Measurements from ENCODE around the gene ZNF10.

ZNF10 gene

DNA sequence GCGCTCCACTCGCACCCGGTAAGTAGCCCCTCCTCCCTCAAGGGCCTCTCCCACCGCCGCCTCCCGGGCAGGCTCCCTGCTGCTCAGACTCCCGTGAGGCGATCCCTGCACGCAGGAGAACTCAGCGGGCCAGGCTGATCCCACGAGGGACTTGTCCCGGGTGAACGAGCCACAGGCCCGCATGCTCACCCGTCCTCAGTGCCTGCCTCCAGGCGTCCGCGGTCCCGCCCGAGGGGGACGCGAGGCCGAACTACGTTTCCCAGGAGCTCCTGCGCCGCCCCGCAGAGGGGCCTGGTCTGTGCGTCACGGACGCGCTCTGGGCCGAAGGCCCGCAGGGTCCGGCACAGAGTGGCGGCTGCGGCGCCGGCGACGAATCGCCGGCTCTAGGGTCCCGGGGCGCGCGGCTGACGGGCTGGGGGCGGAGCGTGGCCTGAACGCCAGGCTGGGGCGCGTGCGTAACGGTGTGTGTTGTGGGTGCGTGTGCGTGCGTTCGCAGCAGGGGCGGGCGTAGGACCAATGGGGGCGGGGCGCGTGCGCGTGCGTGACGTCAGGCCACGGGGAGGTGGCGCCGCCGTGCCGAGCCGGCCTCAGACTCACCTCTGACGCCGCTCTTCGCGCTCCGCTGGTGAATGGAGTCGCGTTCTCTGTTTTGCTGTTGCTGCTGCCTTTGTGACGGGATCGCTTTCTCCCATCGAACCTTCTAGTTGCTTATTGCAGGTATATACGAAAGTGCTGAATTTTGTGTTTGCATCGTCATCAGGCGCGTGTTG is at the start of gene ZNF10, which contains the start of gene ZNF891:
Gene ZNF10 (plus strand): TSS at position 590 of the 770 bp plus-strand sequence. CDS start 13,866 bp downstream, outside the sequence.
Gene ZNF891 (minus strand): TSS at position 237 of the 770 bp plus-strand sequence. CDS start 8,356 bp downstream, outside the sequence.
- DNase-seq, result peak; percentile 36

DNA sequence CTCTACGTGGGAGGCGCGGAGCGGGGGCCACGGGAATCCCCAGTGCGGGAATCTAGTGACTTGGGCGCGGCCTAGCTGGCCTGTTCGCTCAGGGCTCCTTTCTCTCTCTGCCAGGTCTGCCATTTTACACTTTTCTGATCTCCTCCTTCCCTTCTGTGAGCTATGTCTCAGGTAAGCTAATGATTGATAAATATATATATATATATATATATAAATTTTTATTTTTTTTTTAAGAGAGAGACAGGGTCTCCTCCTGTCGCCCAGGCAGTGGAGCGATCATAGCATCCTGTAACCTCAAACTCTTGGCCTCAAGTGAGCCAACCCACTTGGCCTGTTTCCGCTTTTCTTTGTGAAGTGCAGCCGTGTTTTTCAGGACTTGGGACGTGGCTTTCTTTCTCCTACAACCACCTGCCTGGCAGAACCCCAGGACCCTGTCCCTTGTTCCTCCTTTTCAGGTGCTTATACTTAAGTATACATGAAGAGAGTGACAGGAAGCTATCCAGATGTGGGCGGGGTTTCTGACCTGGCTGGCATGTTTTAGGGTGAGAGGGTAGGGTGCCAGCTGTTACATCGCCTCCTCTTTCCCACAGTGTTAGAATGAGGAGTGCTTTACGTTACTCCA is 49.2 kb upstream of the ZNF10 start:
- DNase-seq, result no peak

DNA sequence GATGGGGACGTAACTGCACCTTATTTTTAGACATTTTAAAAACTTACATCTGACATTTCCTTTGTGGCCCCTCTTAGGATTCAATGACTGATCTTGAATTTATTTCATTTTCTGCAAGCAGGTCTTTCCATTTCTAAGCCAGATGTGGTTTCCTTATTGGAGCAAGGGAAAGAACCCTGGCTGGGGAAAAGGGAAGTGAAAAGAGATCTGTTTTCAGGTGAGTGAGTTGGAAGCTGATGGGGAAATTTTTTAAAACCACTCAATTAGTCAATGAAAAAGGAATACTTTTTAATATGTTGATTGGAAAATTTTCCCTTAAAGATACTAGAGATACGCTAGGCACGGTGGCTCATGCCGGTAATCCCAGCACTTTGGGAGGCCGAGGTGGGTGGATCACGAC is 47.1 kb upstream of the ZNF10 start:
- DNase-seq, result no peak

DNA sequence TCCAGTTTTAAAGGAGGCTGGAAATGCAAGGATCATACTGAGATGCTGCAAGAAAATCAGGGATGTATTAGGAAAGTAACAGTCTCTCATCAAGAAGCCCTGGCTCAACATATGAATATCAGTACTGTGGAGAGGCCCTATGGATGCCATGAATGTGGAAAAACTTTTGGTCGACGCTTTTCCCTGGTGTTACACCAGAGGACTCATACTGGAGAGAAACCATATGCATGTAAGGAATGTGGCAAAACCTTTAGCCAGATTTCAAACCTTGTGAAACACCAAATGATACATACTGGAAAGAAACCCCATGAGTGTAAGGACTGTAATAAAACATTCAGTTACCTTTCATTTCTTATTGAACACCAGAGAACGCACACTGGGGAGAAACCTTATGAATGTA is 24.8 kb upstream of the ZNF10 start:
- no peak for DNase-seq

DNA sequence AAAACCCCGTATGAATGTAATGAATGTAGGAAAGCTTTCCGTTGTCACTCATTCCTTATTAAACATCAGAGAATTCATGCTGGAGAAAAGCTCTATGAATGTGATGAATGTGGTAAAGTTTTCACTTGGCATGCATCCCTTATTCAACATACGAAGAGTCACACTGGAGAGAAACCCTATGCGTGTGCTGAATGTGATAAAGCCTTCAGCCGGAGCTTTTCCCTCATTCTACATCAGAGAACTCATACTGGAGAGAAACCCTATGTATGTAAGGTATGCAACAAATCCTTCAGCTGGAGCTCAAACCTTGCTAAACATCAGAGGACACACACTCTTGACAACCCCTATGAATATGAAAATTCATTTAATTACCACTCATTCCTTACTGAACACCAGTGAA is 24.2 kb upstream of the ZNF10 start:
- no peak for DNase-seq

DNA sequence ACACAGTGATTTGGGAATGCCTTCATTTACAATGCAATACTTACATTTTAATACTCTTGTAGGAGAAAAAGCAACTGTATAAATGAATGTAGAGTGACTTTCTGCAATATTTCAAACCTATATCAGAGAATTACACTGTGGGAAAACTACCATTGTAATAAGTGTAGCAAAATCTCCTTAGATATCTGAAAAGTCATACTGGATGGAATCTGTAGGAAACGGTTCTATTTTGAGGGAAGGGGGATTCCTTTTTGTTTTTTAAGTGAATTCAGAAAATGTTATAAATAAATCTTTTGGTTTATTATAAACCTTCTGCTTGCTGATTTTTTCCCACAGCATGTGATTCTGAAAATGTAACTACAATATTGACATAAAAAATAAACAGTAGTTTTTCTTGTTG is 23.3 kb upstream of the ZNF10 start:
- DNase-seq, result no peak

DNA sequence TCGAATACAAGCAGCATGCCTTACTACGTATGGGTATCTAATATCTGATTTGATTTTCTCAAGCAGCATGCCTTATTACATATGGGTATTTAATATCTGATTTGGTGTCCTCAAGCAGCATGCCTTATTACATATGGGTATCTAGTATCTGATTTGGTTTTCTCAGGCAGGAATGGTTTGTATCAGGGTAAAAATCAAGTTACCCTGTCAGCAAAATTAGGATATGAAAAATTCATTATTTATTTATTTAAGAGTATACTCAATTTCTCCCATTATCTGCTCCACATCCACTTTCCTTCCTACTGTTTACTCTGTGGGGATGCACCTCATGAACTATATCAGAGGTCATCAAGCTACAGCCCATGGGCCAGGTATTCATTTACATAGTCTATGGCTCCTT is 22.3 kb upstream of the ZNF10 start:
- DNase-seq, result no peak

DNA sequence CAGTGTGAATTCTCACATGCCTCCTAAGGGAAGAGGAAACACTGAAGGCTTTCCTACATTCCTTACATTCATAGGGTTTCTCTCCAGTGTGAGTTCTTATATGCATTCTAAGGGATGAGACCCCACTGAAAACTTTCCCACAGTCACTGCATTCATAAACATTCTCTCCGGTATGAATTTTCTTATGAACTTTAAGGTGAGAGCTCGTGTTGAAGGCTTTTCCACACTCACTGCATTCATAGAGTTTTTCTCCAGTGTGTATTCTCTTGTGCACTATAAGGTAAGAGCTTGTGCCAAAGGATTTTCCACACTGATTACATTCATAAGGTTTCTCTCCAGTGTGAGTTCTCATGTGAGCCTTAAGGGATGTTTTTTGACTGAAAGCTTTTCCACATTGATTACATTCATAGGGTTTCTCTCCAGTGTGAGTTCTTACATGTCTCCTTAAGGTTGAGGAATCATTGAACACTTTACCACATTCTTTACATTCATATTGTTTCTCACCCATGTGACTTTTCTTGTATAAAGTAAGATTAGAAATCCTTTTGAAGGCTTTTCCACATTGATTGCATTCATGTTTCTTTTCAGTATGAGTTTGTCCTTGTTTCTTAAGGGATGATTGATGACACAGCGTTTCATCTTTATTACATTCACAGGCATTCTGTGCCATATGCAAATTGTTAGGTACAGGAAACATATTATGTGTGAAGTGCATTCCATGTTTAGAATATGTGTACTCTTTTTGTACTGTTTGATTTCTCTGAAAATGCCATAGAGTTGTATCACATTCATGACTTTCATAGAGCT is 9.8 kb upstream of the ZNF10 start:
- no peak for DNase-seq

DNA sequence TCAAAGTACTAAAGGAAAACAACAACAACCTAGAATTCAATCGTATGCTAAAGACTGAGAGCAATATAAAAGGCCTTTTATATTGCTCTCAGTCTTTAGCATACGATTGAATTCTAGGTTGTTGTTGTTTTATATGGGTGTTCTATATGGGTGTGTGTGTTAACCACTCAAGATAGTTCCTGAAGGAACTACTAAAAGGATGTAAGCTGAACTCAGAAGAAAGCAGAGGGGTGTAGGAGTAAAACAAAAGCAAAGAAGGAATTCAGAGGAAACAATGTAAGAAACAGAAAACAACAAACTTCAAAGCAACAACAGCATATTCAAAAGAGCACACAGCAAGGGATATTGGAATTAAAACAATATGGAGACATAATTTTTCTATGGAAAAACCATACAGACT is 5.8 kb upstream of the ZNF10 start:
- DNase-seq, result no peak

DNA sequence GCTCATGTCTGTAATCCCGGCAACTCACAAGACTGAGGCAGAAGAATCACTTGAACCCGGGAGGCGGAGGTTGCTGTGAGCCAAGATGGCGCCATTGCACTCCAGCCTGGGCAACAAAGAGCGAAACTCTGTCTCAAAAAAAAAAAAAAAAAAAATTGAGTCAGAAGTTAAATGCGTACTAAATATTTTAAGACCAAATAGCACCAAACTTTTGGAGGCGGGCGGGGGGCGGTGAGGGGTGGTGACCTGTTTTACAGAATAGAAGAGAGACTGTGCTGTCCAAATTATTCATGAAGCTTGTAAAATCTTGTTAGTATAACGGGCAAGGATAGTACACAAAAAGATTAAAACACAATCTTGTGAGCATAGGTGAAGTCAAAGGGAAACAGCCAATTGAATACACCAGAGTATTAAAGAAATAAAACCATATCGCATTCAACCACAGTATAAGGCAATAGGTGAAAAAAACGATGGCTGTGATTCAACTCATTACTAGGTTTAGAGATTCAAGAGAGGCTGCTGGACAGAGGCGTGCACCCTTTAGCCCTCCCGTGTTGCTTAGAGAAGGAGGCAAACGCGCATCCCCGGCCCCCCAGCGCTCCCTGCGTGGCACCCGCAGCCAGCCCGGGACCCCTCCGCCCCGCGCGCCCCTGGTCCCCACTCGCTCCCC is 924 bp upstream of the ZNF10 start:
- no peak for DNase-seq

DNA sequence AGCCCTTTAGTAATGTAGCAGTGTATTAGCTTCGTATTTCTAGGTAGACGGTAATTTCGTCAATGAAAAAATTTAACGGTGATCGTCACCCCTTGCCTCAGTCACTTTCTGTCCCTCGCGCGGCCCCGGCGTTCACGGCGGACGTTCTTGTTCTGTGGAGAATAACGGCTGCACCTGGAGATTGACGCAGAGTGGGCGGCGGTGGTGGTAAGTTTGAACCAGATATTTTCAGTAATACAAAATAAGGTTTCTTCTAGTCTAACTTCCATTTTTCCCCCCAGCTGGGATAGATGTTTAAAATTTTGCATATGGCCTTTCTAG is 341 bp downstream of the ZNF10 start:
- DNase-seq, result no peak

DNA sequence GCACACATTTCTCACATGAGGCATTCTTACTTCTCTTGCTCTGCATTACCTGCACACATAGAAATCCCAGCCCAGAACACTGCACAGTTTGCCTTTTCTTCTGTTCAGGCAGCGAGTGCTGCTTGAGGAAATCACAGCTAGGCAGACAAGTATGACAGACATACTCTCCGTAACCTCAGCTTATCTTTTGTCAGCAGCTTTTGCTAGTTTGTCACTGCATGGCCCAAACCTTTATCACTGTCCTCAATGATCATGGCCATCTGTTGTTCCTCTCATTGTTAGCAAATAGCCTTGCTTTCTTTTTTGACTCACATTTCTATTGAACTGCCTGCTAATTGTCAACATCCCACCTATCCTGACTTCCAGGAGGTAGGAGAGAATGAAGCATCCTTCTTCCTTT is 5.3 kb downstream of the ZNF10 start:
- no peak for DNase-seq

DNA sequence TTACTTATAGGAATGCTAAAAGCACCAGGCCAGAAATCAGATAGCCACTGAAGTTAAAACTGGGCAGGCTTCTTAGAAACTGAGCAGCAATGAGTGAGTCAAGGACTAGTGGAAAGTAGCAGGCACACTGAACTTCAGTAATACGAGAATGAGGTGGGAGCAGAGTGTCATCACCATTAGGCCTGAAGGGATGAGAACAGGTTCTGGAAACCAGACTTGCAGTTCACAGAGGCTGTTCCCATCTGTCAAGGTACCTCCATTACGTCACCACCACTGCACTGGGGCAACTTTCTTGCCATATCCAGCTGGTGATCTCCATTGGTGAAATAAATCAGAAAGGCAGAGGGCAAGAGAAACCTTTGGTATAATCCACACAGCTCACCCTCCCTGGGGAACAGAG is 15.6 kb downstream of the ZNF10 start:
- no peak for DNase-seq

DNA sequence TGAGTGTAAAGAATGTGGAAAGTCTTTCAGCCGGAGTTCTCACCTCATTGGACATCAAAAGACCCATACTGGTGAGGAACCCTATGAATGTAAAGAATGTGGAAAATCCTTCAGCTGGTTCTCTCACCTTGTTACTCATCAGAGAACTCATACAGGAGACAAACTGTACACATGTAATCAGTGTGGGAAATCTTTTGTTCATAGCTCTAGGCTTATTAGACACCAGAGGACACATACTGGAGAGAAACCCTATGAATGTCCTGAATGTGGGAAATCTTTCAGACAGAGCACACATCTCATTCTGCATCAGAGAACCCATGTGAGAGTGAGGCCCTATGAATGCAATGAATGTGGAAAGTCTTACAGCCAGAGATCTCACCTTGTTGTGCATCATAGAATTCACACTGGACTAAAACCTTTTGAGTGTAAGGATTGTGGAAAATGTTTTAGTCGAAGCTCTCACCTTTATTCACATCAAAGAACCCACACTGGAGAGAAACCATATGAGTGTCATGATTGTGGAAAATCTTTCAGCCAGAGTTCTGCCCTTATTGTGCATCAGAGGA is 25.8 kb downstream of the ZNF10 start:
- DNase-seq, result no peak

DNA sequence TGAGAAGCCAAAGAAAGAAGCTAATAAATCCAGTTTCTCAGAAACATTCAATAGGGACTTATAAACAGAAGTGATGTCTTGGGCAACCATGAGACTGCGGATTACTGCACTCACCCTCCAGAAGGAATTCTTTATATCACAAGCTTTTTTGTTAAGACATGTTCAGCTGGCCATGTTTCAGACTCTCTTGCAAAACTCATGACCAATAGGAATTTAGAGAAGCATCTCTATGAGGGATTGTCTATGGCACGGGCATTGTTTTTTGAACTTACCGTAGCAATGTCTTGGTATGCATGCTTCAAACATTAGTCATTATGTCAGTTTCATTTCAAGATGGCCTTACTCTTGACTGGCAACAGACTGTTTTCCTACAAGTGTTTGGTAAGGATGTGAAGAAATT is 35.3 kb downstream of the ZNF10 start:
- DNase-seq, result no peak

DNA sequence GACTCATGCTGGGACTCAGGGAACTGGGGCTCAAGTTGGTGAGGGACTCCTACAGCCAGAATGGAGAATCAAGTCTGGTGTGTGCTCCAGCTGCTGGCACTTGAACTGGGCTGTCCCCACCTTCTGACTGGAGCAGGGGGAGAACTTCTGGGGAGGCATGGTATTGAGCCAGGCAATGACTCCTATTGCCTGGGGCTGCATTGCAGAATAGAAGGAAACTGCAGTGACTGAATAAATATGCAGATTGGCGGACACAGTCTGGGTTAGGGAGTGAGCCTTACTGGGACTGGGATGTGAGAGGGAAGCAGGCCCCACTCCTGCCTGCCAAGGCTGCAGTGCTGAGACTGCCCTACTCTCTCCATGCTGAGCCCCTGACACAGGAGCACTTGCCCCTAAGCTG is 42.1 kb downstream of the ZNF10 start:
- no peak for DNase-seq

DNA sequence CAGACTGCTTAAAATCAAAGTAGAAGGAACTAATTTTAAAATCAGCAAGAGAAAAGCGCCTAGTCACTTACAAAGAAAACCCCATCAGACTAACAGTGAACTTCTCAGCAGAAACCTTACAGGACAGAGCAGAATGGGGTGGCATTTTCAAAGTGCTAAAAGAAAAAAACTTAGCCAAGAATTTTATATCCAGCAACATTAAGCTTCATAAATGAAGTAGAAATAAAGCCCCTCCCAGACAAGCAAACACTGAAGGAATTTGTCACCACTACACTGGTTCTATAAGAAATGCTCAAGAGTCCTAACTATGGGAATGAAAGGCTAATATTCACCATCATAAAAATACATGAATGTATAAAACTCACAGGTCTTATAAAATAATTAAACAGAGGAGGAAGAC is 44.5 kb downstream of the ZNF10 start:
- no peak for DNase-seq

DNA sequence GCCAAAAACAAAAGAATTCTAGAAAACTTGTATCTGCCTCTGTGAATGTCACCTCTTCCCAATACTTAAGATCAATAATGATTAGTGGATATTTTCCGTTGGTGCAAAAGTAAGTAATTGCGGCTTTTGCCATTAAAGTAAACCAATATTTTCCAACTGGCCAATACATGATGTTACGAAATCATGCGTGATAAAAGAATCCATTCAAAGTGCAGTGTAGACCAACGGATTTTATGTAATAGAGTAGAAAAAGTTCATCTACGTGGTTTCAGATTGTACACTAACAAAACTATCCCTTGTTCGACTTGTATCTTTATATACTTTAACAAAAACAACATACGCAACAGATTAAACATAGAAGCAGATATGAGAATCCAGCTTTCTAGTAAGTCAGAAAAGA is 50.2 kb downstream of the ZNF10 start:
- DNase-seq, result no peak

DNA sequence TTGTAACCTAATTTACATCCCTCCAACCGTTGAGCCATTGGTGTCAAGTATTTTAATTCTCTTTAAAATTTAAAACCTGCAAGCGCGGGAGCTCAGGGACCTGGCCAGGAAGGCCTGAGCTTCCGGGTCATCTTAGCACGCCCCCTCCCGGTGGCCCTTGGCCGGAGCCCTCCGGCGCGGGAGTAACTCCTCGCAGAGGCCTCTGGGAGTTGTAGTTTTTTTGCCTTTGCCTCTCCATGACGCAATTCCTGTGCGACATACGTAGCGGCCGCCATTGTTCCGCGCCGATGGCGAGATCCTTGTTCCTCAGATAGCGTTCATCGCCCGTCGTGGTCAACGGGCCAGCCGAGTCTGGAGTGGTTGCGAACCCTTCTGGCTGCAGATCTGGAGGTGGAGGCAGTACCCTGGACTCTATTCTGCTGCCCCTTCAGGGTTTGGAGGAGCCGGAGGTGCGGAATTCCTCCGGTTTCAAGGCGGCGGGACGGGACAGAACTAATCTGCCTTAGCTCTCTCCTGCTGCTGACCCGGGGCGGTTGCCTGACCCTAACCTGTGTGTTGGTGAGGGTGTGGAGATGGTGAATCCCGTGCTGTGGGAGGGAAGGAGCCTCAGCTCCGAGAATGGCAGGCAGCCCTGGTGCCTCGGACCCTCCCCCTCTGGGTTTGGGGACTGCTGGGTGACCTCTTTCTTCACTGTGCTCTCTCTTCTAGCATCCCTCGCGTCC is 51.0 kb downstream of the ZNF10 start, which contains the start of gene ZNF268:
Gene ZNF268 (plus strand): TSS at position 258 of the 722 bp plus-strand sequence. CDS start 503 bp downstream, outside the sequence.
- peak; percentile 77 for DNase-seq

DNA sequence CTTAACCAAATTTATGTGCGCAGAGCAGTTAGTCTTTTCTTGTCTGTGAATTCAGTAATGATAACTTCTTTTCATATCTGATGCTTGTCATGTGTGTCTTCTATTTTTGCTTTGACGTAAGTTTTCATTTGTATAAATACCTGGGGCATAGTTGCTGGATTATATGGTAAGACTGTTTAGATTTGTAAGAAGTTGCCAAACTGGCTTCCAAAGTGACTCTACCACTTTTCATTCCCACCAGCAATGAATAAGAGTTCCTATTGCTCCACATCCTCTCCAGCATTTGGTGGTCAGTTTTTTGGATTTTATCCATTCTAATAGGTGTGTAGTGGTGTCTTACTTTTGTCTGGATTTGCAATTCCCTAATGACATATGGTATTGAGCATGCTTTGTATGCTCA is 59.7 kb downstream of the ZNF10 start:
- no peak for DNase-seq

DNA sequence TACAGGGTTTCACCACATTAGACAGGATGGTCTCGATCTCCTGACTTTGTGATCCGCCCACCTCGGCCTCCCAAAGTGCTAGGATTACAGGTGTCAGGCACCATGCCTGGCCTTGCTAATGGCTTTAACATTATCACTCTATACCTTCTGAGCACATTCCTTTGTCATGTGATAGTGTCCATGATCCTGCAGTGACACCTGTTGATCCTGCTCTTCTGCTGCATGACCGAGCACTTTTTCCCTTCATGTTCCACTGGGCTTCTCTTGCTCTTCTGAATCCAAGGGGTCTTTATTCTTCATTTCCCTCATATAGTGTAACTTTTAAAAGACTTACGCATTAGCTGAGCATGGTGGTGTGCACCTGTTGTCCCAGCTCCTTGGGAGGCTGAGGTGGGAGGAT is 62.4 kb downstream of the ZNF10 start:
- no peak for DNase-seq

DNA sequence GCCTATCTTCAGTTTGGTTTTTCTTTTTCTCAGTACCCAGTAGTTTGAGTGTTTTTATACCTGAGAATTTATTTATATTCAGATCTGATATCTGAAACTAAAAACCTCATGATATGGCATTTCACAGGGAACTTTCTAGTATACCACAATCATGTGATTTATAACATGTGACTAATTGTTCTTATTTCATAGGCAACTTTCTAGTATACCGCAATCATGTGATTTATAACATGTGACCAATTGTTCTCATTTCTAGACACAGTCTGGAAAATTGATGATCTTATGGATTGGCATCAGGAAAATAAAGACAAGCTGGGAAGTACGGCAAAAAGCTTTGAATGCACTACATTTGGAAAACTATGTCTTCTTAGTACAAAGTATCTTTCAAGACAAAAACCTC is 71.5 kb downstream of the ZNF10 start:
- no peak for DNase-seq
